T-cell (primary cell): ENCODE data around the gene CREB3L2. TPM values are rescaled to one million over a fixed set of nuclear protein-coding genes. Genes with fewer than 3 reads are reported as not detected.

Experiments
- ATAC-seq, 4 experiments: fragments of 200-7000 bp in 3 of 4; fragments of 150-1000 bp in 1 of 4; cut with Tn5 transposase; replicated peaks in 1 of 4; 1 replicate in 3 of 4; 2 replicates in 1 of 4; pipeline ENCODE4 v1.10.0; 2021; ENCODE audit warnings: moderate library complexity in 3 of 4, mild to moderate bottlenecking in 2 of 4, moderate number of reproducible peaks in 1 of 4
- CTCF ChIA-PET, 2 donors: fragments of 300-600 bp; sonication (Branson Sonifier 250); formaldehyde crosslinking; loops; one replicate each; lab custom pipeline; 2022; ENCODE audit warnings: antibody characterized with exemption in 2 of 2; lab: Charles Lee
- POLR2A ChIA-PET, 2 donors: fragments of 300-600 bp; sonication (Branson Sonifier 250); formaldehyde crosslinking; loops; one replicate each; lab custom pipeline; 2022; ENCODE audit warnings: antibody characterized with exemption in 2 of 2; lab: Charles Lee
- DNase-seq, 35 experiments: peaks; one replicate each; pipeline versions ENCODE4 v3.0.0 to v3.0.0-alpha.2; 2013 to 2023
- H3K27ac ChIP-seq: one replicate; pipeline ENCODE4 v1.5.1; 2013; ENCODE audit warnings: low read length
- H3K27me3 ChIP-seq, 2 experiments: replicated peaks in 1 of 2; 1 replicate in 1 of 2; 2 replicates in 1 of 2; pipeline versions ENCODE4 v1.6.1 to v1.7.0; 2013; ENCODE audit warnings: low read length in 1 of 2, mixed read lengths in 1 of 2; ENCODE audit not compliant: control insufficient read depth in 2 of 2, insufficient read depth in 2 of 2; ENCODE audit errors: extremely low read depth in 1 of 2
- H3K36me3 ChIP-seq, 2 donors: 1 replicate in 1 of 2; 2 replicates in 1 of 2; pipeline versions ENCODE4 v1.6.1 to v1.7.0; 2013; ENCODE audit warnings: low read length in 1 of 2; ENCODE audit not compliant: control insufficient read depth in 2 of 2, insufficient read depth in 1 of 2; ENCODE audit errors: extremely low read depth in 1 of 2
- H3K4me1 ChIP-seq, 2 experiments: 1 replicate in 1 of 2; 2 replicates in 1 of 2; pipeline versions ENCODE4 v1.6.1 to v1.7.0; 2013; ENCODE audit warnings: low read length in 2 of 2, mixed read lengths in 1 of 2; ENCODE audit not compliant: insufficient read depth in 2 of 2, control insufficient read depth in 1 of 2; ENCODE audit errors: extremely low read depth in 1 of 2
- H3K4me3 ChIP-seq, 2 donors: 1 replicate in 1 of 2; 2 replicates in 1 of 2; pipeline versions ENCODE4 v1.5.1 to v1.7.0; 2013; ENCODE audit warnings: mild to moderate bottlenecking in 2 of 2, low read length in 1 of 2, moderate library complexity in 1 of 2; ENCODE audit not compliant: control insufficient read depth in 1 of 2; ENCODE audit errors: extremely low read depth in 1 of 2
- H3K9me3 ChIP-seq: 2 replicates; pipeline ENCODE4 v1.7.0; 2013
- H3K27ac Mint-ChIP-seq, 2 donors: one replicate each; pipeline ENCODE4 v1.8.0; 2020 to 2021; ENCODE audit warnings: mild to moderate bottlenecking in 2 of 2, mixed read lengths in 2 of 2
- H3K27me3 Mint-ChIP-seq, 2 donors: one replicate each; pipeline ENCODE4 v1.8.0; 2021 to 2022; ENCODE audit warnings: mixed read lengths in 2 of 2
- H3K36me3 Mint-ChIP-seq: one replicate; pipeline ENCODE4 v1.8.0; 2021; ENCODE audit warnings: mixed read lengths
- H3K4me1 Mint-ChIP-seq, 3 donors: one replicate each; pipeline ENCODE4 v1.8.0; 2020 to 2022; ENCODE audit warnings: mixed read lengths in 3 of 3, mild to moderate bottlenecking in 1 of 3
- H3K4me3 Mint-ChIP-seq, 3 donors: one replicate each; pipeline ENCODE4 v1.8.0; 2020 to 2022; ENCODE audit warnings: mild to moderate bottlenecking in 3 of 3, mixed read lengths in 3 of 3, moderate library complexity in 3 of 3
- H3K9me3 Mint-ChIP-seq, 3 donors: one replicate each; pipeline ENCODE4 v1.8.0; 2020 to 2022; ENCODE audit warnings: mixed read lengths in 3 of 3
- WGBS: methylation state at CpG from one replicate; pipeline ENCODE4 v1.1.5; 2013; ENCODE audit warnings: missing lambda C conversion rate; ENCODE audit not compliant: insufficient coverage; 5-methylcytosine and 5-hydroxymethylcytosine counted together
- total RNA-seq, 35 experiments: library from RNA in 6 of 35; stranded (reverse) in 6 of 35; fragments of 120-200 nt in 1 of 35; gene quantifications; one replicate each; pipeline versions ENCODE4 v1.2.1 to v1.2.4 and lab custom pipeline; 2013 to 2026

CREB3L2 gene
- total RNA-seq, 5 donors from 2014 or later (not counting 1 experiment from before 2014, with no cell fraction given) = 21.1 to 40.8 (median 28.9) TPM

DNA sequence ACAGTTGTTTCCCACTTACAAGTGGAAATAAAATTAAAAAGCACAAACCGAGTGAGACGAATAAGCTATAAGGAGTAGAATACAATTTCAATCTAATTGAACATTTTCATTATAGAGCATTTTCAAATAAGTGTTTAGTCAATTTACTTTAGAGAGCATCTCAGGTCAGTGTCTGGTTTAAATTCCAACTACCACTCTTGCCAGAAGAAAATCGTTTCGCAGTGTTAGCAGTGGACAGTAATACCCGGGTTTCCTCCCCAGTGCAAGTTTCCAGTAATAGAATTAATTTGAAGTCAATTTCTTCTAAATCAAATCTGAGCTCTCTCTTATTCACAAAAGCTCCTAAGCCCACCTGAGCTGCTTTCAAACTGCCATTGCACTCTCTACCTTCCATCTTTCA is 45.7 kb downstream of the CREB3L2 start:
- no peaks in the 10 kb centered on the region for H3K4me1 ChIP-seq
- CTCF ChIA-PET = interaction anchor here in 1 of 2 donors (0.6 kb wide), 1 partner anchor 40 kb away, joined by 3 read pairs; no protein-coding TSS in a partner anchor
- POLR2A ChIA-PET = no interaction called here
- H3K27ac Mint-ChIP-seq = no peak overlapping the region
- no peaks in the 10 kb centered on the region for H3K27me3 ChIP-seq
- no peak overlapping the region for H3K27ac ChIP-seq
- H3K36me3 Mint-ChIP-seq = peaks cover 34% of the 10 kb centered on the region
- H3K4me1 Mint-ChIP-seq = peaks cover under 1 to 9% (median under 1%) of the 10 kb centered on the region in 3 donors
- no peak for ATAC-seq
- no peak overlapping the region for H3K4me3 Mint-ChIP-seq
- no peaks in the 10 kb centered on the region for H3K27me3 Mint-ChIP-seq
- DNase-seq = no peak
- H3K4me3 ChIP-seq = no peak overlapping the region
- no CpG with 5 or more reads among the region's 5 CpGs for WGBS
- H3K9me3 Mint-ChIP-seq = no peaks in the 10 kb centered on the region
- no peaks in the 10 kb centered on the region for H3K9me3 ChIP-seq
- no peaks in the 10 kb centered on the region for H3K36me3 ChIP-seq

DNA sequence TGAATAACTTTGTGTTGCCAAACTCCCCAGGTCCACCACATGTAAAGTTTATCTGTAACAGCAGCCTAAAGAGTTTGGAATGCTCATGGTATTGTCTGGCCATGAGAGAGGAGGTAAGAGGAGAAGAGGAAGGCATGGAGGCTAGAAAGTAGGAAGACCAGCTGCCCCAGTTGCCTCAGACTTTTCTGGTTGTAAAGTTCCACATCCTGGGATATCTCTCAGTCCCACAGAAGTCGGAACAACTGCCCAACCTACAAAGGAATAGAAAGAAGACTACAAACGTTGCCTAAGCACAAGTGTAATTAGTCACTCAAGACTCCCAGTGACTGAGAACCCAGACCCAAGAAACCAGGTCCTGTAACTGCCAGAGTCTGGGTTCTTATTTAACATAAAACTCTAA is 47.3 kb downstream of the CREB3L2 start:
- Histone ChIP-seq H3K9me3 (no peaks in the 10 kb centered on the region), H3K27ac (no peak overlapping the region), H3K27me3 (no peaks in the 10 kb centered on the region), H3K36me3 (no peaks in the 10 kb centered on the region), H3K4me3 (no peak overlapping the region), H3K4me1 (no peaks in the 10 kb centered on the region)
- no peak overlapping the region for H3K4me3 Mint-ChIP-seq
- H3K27me3 Mint-ChIP-seq = no peaks in the 10 kb centered on the region
- H3K27ac Mint-ChIP-seq = no peak overlapping the region
- ChIA-PET CTCF (interaction anchor here in 1 of 2 donors (0.8 kb wide), 1 partner anchor 51 kb away, joined by 3 read pairs; no protein-coding TSS in a partner anchor), POLR2A (no interaction called here)
- no peaks in the 10 kb centered on the region for H3K9me3 Mint-ChIP-seq
- H3K4me1 Mint-ChIP-seq = peaks cover 0 to 18% (median 11%) of the 10 kb centered on the region in 3 donors
- WGBS = 60% methylated on average over 1 of the region's 2 CpGs
- no peak for ATAC-seq
- DNase-seq = no peak
- H3K36me3 Mint-ChIP-seq = peaks cover 36% of the 10 kb centered on the region

DNA sequence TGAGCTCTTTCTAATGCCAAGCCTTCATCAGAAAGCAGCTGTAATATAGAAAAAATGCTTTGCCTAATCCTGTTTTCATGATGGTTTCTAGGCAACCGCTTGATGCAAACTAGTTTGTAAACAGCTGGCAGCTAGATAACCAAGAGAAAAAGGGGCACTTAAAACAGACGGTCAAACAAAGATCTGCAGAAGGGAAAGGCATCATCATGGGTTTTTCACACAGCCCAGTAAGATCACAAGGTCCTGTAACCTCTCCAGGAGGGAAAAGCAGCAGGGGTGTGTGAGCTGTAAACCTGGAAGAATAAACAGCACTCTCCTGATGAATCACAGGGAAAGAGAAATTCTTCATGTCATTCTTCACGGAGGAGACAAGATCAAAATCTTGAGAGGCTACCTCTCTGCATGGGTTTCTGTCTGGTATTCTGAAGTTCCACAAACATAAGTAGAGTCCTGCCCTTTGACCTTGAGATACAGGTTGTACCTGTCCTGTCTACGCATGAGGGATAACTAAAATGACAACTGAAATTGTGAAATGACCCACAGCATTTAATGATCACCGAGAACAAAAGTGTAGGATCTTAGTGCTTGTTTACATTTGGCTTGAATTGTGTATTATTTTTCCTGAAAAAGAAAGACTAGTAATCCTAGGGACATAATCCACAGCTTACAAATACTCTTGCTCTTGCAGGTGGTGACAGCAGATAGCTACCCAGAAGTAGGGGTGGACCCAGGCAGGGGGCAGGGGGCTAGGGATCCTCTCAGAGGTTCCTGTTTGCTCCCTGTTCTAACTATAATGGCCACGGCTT is 48.0 kb downstream of the CREB3L2 start:
- POLR2A ChIA-PET = no interaction called here
- H3K36me3 Mint-ChIP-seq = peaks cover 37% of the 10 kb centered on the region
- ATAC-seq (no peak), DNase-seq (no peak)
- Histone ChIP-seq H3K27me3 (no peaks in the 10 kb centered on the region), H3K4me3 (no peak overlapping the region), H3K9me3 (no peaks in the 10 kb centered on the region), H3K27ac (no peak overlapping the region), H3K4me1 (no peaks in the 10 kb centered on the region), H3K36me3 (no peaks in the 10 kb centered on the region)
- CTCF ChIA-PET = interaction anchor here (0.8 kb wide), 3 partner anchors 13 to 50 kb away, joined by 3 read pairs; no protein-coding TSS in a partner anchor
- no peaks in the 10 kb centered on the region for H3K27me3 Mint-ChIP-seq
- H3K9me3 Mint-ChIP-seq = no peaks in the 10 kb centered on the region
- H3K27ac Mint-ChIP-seq = no peak overlapping the region
- peaks cover 0 to 20% (median 11%) of the 10 kb centered on the region in 3 donors for H3K4me1 Mint-ChIP-seq
- H3K4me3 Mint-ChIP-seq = no peak overlapping the region
- WGBS = 86% methylated on average over 1 of the region's 6 CpGs

DNA sequence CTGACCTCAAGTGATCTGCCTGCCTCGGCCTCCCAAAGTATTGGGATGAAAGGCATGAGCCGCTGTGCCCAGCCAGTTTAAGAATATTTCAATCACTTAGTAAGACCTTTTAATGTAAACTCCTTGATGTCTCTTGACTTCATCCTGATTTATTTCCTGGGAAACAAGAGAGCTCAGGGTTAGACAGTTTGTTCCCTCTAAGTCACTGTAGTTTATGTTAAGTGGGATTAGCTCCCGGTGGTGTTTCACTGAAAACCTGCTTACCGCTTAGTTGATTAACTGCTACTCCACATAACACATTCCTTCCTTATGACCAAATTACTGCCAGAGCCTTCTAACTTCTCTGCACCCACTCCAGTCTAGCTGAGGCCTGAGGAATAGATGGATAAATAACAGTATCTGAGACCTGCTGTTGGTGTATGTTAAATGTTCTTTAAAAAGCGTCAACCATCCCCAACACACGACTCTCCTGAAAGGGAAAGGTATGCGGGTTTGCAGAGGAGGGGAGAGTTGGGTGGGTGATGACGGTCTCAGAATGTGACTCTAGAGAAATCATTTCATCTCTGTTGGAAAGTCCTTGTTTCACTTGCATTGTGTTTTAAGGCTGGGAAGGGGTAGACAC is 48.7 kb downstream of the CREB3L2 start:
- H3K9me3 ChIP-seq = no peaks in the 10 kb centered on the region
- Mint-ChIP-seq H3K27me3 (no peaks in the 10 kb centered on the region), H3K9me3 (no peaks in the 10 kb centered on the region), H3K36me3 (peaks cover 33% of the 10 kb centered on the region), H3K4me3 (no peak overlapping the region), H3K4me1 (peaks cover 0 to 20% (median 11%) of the 10 kb centered on the region in 3 donors), H3K27ac (no peak overlapping the region)
- DNase-seq (no peak), ATAC-seq (no peak)
- no peak overlapping the region for H3K27ac ChIP-seq
- H3K27me3 ChIP-seq = no peaks in the 10 kb centered on the region
- H3K36me3 ChIP-seq = no peaks in the 10 kb centered on the region
- H3K4me1 ChIP-seq = no peaks in the 10 kb centered on the region
- H3K4me3 ChIP-seq = no peak overlapping the region
- 100% methylated on average over 1 of the region's 8 CpGs for WGBS
- CTCF ChIA-PET = interaction anchor here (0.8 kb wide), 2 partner anchors 14 to 44 kb away, joined by 3 read pairs; no protein-coding TSS in a partner anchor
- POLR2A ChIA-PET = no interaction called here

DNA sequence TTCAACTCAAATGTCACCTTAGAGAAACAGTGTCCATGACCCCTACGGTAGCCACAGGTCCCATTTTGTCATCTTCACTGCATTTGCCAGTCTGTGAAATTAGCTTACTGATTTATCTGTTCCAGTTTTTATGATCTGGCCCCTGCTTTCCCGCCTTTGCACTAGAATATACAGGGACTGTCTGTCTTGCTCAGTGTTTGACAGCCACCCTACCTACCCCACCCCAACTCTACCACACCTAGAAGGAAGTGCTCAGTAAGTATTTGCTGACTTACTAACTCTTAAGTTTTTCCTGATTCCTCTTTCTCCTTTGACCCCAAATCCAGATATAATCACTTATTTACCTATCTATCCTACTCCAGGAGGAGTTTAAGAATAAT is 49.5 kb downstream of the CREB3L2 start:
- Histone ChIP-seq H3K36me3 (no peaks in the 10 kb centered on the region), H3K9me3 (no peaks in the 10 kb centered on the region), H3K27ac (no peak overlapping the region), H3K4me1 (no peaks in the 10 kb centered on the region), H3K27me3 (no peaks in the 10 kb centered on the region), H3K4me3 (no peak overlapping the region)
- H3K9me3 Mint-ChIP-seq = no peaks in the 10 kb centered on the region
- no peak overlapping the region for H3K4me3 Mint-ChIP-seq
- ATAC-seq = no peak
- H3K27me3 Mint-ChIP-seq = no peaks in the 10 kb centered on the region
- H3K36me3 Mint-ChIP-seq = peaks cover 36% of the 10 kb centered on the region
- WGBS = 93% methylated on average over 2 of the region's 2 CpGs
- H3K27ac Mint-ChIP-seq = no peak overlapping the region
- ChIA-PET POLR2A (no interaction called here), CTCF (no interaction called here)
- H3K4me1 Mint-ChIP-seq = peaks cover 0 to 23% (median 11%) of the 10 kb centered on the region in 3 donors
- no peak for DNase-seq

DNA sequence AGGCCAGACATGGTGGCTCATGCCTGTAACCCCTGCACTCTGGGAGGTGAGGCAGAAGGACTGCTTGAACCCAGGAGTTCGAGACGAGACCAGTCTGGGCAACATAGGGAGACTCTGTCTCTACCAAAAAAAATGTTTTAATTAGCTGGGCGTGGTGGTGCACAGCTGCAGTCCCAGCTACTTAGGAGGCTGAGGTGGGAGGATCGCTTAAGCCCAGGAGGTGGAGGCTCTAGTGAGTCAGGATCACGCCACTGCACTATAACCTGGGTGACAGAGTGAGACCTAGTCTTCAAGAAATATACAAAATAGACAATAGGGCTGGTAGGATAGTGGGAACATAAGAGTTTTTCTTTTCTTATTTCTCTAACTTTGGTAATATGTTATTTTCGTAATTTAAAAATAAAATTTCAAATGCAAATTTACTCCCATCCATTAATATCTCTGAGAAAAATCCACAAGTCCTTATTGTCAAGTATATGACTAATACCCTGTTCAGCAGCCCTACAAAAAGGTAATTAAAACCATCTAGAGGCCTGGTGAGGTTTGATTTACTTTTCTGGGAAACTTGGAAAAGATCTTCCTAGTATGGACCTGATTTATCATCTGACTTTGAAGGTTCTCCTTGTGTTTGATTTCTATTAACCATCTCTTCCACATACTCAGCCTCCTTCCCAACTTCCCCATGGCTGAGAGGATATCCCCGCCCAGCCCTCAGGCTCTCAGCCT is 50.0 kb downstream of the CREB3L2 start:
- no peaks in the 10 kb centered on the region for H3K9me3 ChIP-seq
- no peaks in the 10 kb centered on the region for H3K4me1 ChIP-seq
- no peaks in the 10 kb centered on the region for H3K27me3 ChIP-seq
- Mint-ChIP-seq H3K4me3 (no peak overlapping the region), H3K4me1 (peaks cover 0 to 19% (median 11%) of the 10 kb centered on the region in 3 donors), H3K27me3 (no peaks in the 10 kb centered on the region), H3K36me3 (peaks cover 30% of the 10 kb centered on the region), H3K9me3 (no peaks in the 10 kb centered on the region), H3K27ac (no peak overlapping the region)
- H3K27ac ChIP-seq = no peak overlapping the region
- no peak overlapping the region for H3K4me3 ChIP-seq
- DNase-seq (no peak), ATAC-seq (no peak)
- ChIA-PET POLR2A (no interaction called here), CTCF (interaction anchor here in 1 of 2 donors (1.3 kb wide), 1 partner anchor 48 kb away, joined by 3 read pairs; no protein-coding TSS in a partner anchor)
- H3K36me3 ChIP-seq = no peaks in the 10 kb centered on the region
- 93% methylated on average over 2 of the region's 7 CpGs for WGBS
